Neural cell (in vitro differentiated cells): Measurements from ENCODE around the gene CRYM. TPM values are rescaled to one million over a fixed set of nuclear protein-coding genes. Genes with fewer than 3 reads are reported as not detected.

ENCODE experiments used
- H2AFZ ChIP-seq: fragments of 200-600, 300-800 bp; sonication (generic), shearing (Covaris generic); 2 replicates; pipeline ENCODE4 v1.6.0; 2014; ENCODE audit warnings: low read depth, mild to moderate bottlenecking, antibody characterized with exemption, low read length, moderate library complexity
- H3F3A ChIP-seq: fragments of 200-600 bp; shearing (Covaris generic); 2 replicates; pipeline ENCODE4 v1.6.1; 2016; ENCODE audit warnings: mild to moderate bottlenecking, moderate library complexity, mixed read lengths, antibody characterized with exemption, low read length; ENCODE audit not compliant: insufficient read depth, poor library complexity, severe bottlenecking
- H3K27ac ChIP-seq: fragments of 200-600, 300-800 bp; sonication (generic), shearing (Covaris generic); 2 replicates; pipeline ENCODE4 v1.5.1; 2014; ENCODE audit warnings: mild to moderate bottlenecking, low read length, moderate library complexity
- H3K27me3 ChIP-seq: fragments of 300-800, 200-600 bp; sonication (generic), shearing (Covaris generic); 2 replicates; pipeline ENCODE4 v1.6.0; 2014; ENCODE audit warnings: mild to moderate bottlenecking, low read depth, low read length, moderate library complexity; ENCODE audit not compliant: insufficient read depth
- H3K36me3 ChIP-seq: fragments of 300-800, 200-600 bp; sonication (generic), shearing (Covaris generic); 2 replicates; pipeline ENCODE4 v1.5.1; 2014; ENCODE audit warnings: mild to moderate bottlenecking, antibody characterized with exemption, low read length, moderate library complexity; ENCODE audit not compliant: insufficient read depth
- H3K4me2 ChIP-seq: fragments of 300-800, 200-600 bp; sonication (generic), shearing (Covaris generic); 2 replicates; pipeline ENCODE4 v1.6.0; 2014; ENCODE audit warnings: mild to moderate bottlenecking, low read length
- H3K4me3 ChIP-seq: fragments of 300-800, 200-600 bp; sonication (generic), shearing (Covaris generic); 2 replicates; pipeline ENCODE4 v1.5.1; 2014; ENCODE audit warnings: mild to moderate bottlenecking, low read length, moderate library complexity
- H3K79me2 ChIP-seq: fragments of 200-600 bp; shearing (Covaris generic); replicated peaks from 2 replicates; pipeline ENCODE4 v1.6.0; 2014; ENCODE audit warnings: mild to moderate bottlenecking, low read length, moderate library complexity; ENCODE audit not compliant: insufficient read depth
- H3K9ac ChIP-seq: fragments of 300-800, 200-600 bp; sonication (generic), shearing (Covaris generic); 2 replicates; pipeline ENCODE4 v1.6.1; 2016; ENCODE audit warnings: mild to moderate bottlenecking, low read length, mixed read lengths
- H3K9me2 ChIP-seq: fragments of 200-600 bp; shearing (Covaris generic); 2 replicates; pipeline ENCODE4 v1.6.1; 2016; ENCODE audit warnings: mild to moderate bottlenecking, low read length, mixed read lengths; ENCODE audit not compliant: insufficient read depth
- H3K9me3 ChIP-seq: fragments of 200-600, 300-800 bp; sonication (generic), shearing (Covaris generic); 2 replicates; pipeline ENCODE4 v1.6.1; 2016; ENCODE audit warnings: mild to moderate bottlenecking, mixed run types, low read length, moderate library complexity, mixed read lengths
- H4K20me1 ChIP-seq: fragments of 200-600 bp; shearing (Covaris generic); 2 replicates; pipeline ENCODE4 v1.6.1; 2016; ENCODE audit warnings: mild to moderate bottlenecking, mixed run types; ENCODE audit not compliant: insufficient read depth
- EP300 ChIP-seq: fragments of 450-650 bp; conservative IDR thresholded peaks from 2 replicates; pipeline ENCODE4 v1.6.1; 2014; ENCODE audit warnings: antibody characterized with exemption, mild to moderate bottlenecking, moderate library complexity; ENCODE audit not compliant: poor library complexity, severe bottlenecking
- EZH2 ChIP-seq: fragments of 200-600, 300-800 bp; shearing (Covaris generic), sonication (generic); IDR thresholded peaks from 2 replicates; pipeline ENCODE4 v1.6.1; 2014; ENCODE audit warnings: antibody characterized with exemption, low read length, borderline replicate concordance, mild to moderate bottlenecking; ENCODE audit not compliant: insufficient read depth, poor library complexity, severe bottlenecking
- MXI1 ChIP-seq: fragments of 450-650 bp; conservative IDR thresholded peaks from 2 replicates; pipeline ENCODE4 v1.6.1; 2014; ENCODE audit warnings: antibody characterized with exemption, mild to moderate bottlenecking; ENCODE audit not compliant: poor library complexity, severe bottlenecking
- POLR2AphosphoS5 ChIP-seq: IDR thresholded peaks from 2 replicates; pipeline ENCODE4 v1.6.1; 2012
- RAD21 ChIP-seq: fragments of 450-650 bp; conservative IDR thresholded peaks from 2 replicates; pipeline ENCODE4 v1.6.1; 2014; ENCODE audit warnings: antibody characterized with exemption, mild to moderate bottlenecking, moderate library complexity
- SMC3 ChIP-seq: fragments of 450-650 bp; conservative IDR thresholded peaks from 2 replicates; pipeline ENCODE4 v1.6.1; 2014; ENCODE audit warnings: antibody characterized with exemption, mild to moderate bottlenecking, moderate library complexity; ENCODE audit not compliant: poor library complexity
- TAF1 ChIP-seq: IDR thresholded peaks from 2 replicates; pipeline ENCODE4 v1.6.1; 2012; ENCODE audit warnings: low read depth
- polyA plus RNA-seq: library from polyadenylated mRNA; depleted of rRNA; stranded (reverse); fragments of >200 nt; gene quantifications from 2 replicates; pipeline ENCODE4 v1.2.3, GENCODE V29; 2014
- TF ChIP-seq, protein P1 (sequence below): fragments of 450-650 bp; IDR thresholded peaks from 2 replicates; pipeline ENCODE4 v1.5.1; 2014; ENCODE audit warnings: antibody characterized with exemption, mild to moderate bottlenecking, moderate library complexity; ENCODE audit not compliant: poor library complexity, severe bottlenecking
- TF ChIP-seq, protein P2 (sequence below): IDR thresholded peaks from 2 replicates; pipeline ENCODE4 v1.6.1; 2012; ENCODE audit warnings: borderline replicate concordance

CRYM gene
- polyA plus RNA-seq, 1 donor from 2014 or later: 3.8 TPM

DNA sequence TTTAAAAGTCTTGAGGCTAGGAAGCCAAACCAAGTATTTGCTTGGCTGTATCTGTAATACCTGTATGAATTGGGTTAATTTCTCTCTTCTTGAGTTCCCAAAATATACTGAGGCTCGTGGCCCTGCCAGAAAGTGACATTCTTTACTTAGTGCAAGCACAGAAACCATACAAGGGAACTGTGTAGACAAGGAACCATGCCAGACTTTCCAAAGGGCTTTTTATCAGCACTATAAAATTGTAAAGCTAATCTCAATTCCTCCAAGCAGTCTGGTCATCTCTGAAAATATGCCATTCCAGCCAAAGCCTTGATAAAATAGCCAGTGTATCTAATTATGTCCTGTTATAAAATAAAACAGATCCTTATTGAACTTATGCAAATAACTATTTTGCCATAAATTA lies 7.2 kb upstream of the CRYM start:
- Histone ChIP-seq H3K27me3 (peaks cover 13% of the 10 kb centered on the region), H3K4me2 (no peak overlapping the region), H2AFZ (no peak overlapping the region)

DNA sequence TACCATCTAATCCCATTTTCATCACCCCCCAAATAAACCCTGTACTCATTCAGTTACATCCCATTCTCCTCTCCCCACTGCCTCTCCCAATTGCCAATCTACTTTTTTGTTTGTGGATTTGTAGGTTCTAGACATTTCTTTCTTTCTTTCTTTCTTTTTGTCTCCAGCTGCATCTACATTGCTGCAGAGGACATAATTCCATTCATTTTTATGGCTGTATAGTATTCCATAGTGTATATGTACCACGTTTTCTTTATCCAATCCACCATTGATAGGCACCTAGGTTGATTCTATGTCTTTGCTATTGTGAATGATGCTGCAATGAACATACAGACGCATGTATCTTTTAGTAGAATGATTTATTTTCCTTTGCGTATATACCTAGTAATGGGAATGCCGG lies 6.3 kb upstream of the CRYM start:
- no peaks in the 10 kb centered on the region for H3K79me2 ChIP-seq
- H3K9me3 ChIP-seq: no peaks in the 10 kb centered on the region
- peak overlapping the region; percentile 83 for H3K4me3 ChIP-seq
- no peak overlapping the region for H3K27ac ChIP-seq
- H3F3A ChIP-seq: no peaks in the 10 kb centered on the region
- no peak overlapping the region for H3K9ac ChIP-seq
- no peaks in the 10 kb centered on the region for H3K36me3 ChIP-seq
- H3K27me3 ChIP-seq: peaks cover 18% of the 10 kb centered on the region
- H3K9me2 ChIP-seq: no peaks in the 10 kb centered on the region
- no peaks in the 10 kb centered on the region for H4K20me1 ChIP-seq
- H3K4me2 ChIP-seq: no peak overlapping the region
- H2AFZ ChIP-seq: no peak overlapping the region
- TF ChIP-seq EZH2: no peak
- no peak for TF ChIP-seq EP300
- no peak for TF ChIP-seq TAF1
- no peak for TF ChIP-seq SMC3
- TF ChIP-seq MXI1: no peak
- no peak for TF ChIP-seq POLR2AphosphoS5
- no peak for TF ChIP-seq RAD21
- TF ChIP-seq, protein P1, sequence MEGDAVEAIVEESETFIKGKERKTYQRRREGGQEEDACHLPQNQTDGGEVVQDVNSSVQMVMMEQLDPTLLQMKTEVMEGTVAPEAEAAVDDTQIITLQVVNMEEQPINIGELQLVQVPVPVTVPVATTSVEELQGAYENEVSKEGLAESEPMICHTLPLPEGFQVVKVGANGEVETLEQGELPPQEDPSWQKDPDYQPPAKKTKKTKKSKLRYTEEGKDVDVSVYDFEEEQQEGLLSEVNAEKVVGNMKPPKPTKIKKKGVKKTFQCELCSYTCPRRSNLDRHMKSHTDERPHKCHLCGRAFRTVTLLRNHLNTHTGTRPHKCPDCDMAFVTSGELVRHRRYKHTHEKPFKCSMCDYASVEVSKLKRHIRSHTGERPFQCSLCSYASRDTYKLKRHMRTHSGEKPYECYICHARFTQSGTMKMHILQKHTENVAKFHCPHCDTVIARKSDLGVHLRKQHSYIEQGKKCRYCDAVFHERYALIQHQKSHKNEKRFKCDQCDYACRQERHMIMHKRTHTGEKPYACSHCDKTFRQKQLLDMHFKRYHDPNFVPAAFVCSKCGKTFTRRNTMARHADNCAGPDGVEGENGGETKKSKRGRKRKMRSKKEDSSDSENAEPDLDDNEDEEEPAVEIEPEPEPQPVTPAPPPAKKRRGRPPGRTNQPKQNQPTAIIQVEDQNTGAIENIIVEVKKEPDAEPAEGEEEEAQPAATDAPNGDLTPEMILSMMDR: no peak
- TF ChIP-seq, protein P2, sequence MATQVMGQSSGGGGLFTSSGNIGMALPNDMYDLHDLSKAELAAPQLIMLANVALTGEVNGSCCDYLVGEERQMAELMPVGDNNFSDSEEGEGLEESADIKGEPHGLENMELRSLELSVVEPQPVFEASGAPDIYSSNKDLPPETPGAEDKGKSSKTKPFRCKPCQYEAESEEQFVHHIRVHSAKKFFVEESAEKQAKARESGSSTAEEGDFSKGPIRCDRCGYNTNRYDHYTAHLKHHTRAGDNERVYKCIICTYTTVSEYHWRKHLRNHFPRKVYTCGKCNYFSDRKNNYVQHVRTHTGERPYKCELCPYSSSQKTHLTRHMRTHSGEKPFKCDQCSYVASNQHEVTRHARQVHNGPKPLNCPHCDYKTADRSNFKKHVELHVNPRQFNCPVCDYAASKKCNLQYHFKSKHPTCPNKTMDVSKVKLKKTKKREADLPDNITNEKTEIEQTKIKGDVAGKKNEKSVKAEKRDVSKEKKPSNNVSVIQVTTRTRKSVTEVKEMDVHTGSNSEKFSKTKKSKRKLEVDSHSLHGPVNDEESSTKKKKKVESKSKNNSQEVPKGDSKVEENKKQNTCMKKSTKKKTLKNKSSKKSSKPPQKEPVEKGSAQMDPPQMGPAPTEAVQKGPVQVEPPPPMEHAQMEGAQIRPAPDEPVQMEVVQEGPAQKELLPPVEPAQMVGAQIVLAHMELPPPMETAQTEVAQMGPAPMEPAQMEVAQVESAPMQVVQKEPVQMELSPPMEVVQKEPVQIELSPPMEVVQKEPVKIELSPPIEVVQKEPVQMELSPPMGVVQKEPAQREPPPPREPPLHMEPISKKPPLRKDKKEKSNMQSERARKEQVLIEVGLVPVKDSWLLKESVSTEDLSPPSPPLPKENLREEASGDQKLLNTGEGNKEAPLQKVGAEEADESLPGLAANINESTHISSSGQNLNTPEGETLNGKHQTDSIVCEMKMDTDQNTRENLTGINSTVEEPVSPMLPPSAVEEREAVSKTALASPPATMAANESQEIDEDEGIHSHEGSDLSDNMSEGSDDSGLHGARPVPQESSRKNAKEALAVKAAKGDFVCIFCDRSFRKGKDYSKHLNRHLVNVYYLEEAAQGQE: no peak

More for the DNA sequence above, 7.2 kb upstream of the CRYM start:
- H3K9me2 ChIP-seq: no peaks in the 10 kb centered on the region
- no peak overlapping the region for H3K27ac ChIP-seq
- no peaks in the 10 kb centered on the region for H3K36me3 ChIP-seq
- TF ChIP-seq, protein P2: no peak
- no peak for TF ChIP-seq EP300
- TF ChIP-seq SMC3: no peak
- H3K9me3 ChIP-seq: no peaks in the 10 kb centered on the region
- H3K9ac ChIP-seq: no peak overlapping the region
- no peaks in the 10 kb centered on the region for H3F3A ChIP-seq
- H3K4me3 ChIP-seq: no peak overlapping the region
- H4K20me1 ChIP-seq: no peaks in the 10 kb centered on the region
- H3K79me2 ChIP-seq: no peaks in the 10 kb centered on the region
